Lung (tissue), 12 donors: ENCODE results near the gene KRAS. TPM values are rescaled to one million over a fixed set of nuclear protein-coding genes. Genes with fewer than 3 reads are reported as not detected.

Experiments
- ATAC-seq: fragments of 200-7000 bp; cut with Tn5 transposase; one replicate; pipeline ENCODE4 v1.9.1; 2020; ENCODE audit warnings: moderate number of reproducible peaks; ENCODE audit not compliant: insufficient read depth, low FRiP score
- DNase-seq, 3 donors: peaks; one replicate each; pipeline ENCODE4 v3.0.0-alpha.2; 2013 to 2017
- H3K27ac ChIP-seq, 2 donors: one replicate each; pipeline ENCODE4 v1.5.1; 2013; ENCODE audit warnings: mild to moderate bottlenecking in 2 of 2, moderate library complexity in 2 of 2, control low read depth in 1 of 2, inconsistent platforms in 1 of 2, low read depth in 1 of 2, low read length in 1 of 2
- H3K27me3 ChIP-seq, 3 donors: one replicate each; pipeline ENCODE4 v1.5.1; 2013; ENCODE audit warnings: low read length in 2 of 3; ENCODE audit not compliant: control insufficient read depth in 3 of 3, insufficient read depth in 3 of 3
- H3K36me3 ChIP-seq, 4 donors: one replicate each; pipeline ENCODE4 v1.5.1; 2013; ENCODE audit warnings: low read length in 4 of 4, mild to moderate bottlenecking in 1 of 4, moderate library complexity in 1 of 4; ENCODE audit not compliant: control insufficient read depth in 4 of 4, insufficient read depth in 4 of 4
- H3K4me1 ChIP-seq, 5 donors: one replicate each; pipeline ENCODE4 v1.5.1; 2013; ENCODE audit warnings: low read length in 5 of 5, mild to moderate bottlenecking in 2 of 5, moderate library complexity in 1 of 5; ENCODE audit not compliant: control insufficient read depth in 5 of 5, insufficient read depth in 5 of 5
- H3K4me3 ChIP-seq: one replicate; pipeline ENCODE4 v1.5.1; 2013; ENCODE audit warnings: mild to moderate bottlenecking, control low read depth, moderate library complexity
- H3K9ac ChIP-seq, 2 donors: one replicate each; pipeline ENCODE4 v1.5.1; 2013; ENCODE audit warnings: low read length in 2 of 2, control low read depth in 1 of 2; ENCODE audit not compliant: insufficient read depth in 1 of 2
- H3K9me3 ChIP-seq, 4 donors: one replicate each; pipeline ENCODE4 v1.5.1; 2013; ENCODE audit warnings: low read length in 3 of 4, mild to moderate bottlenecking in 1 of 4, moderate library complexity in 1 of 4; ENCODE audit not compliant: control insufficient read depth in 4 of 4, insufficient read depth in 3 of 4
- WGBS, 2 donors: extraction: QIAGEN DNeasy Blood & Tissue Kit; methylation state at CpG; one replicate each; pipeline ENCODE4 v1.1.7; 2013; 5-methylcytosine and 5-hydroxymethylcytosine counted together
- polyA plus RNA-seq, 2 donors: library from polyadenylated mRNA; stranded (reverse); fragments of 200-250 nt; gene quantifications; one replicate each; pipeline ENCODE4 v1.2.1, GENCODE V29; 2013
- total RNA-seq, 2 donors: library from RNA; depleted of rRNA in 1 of 2; stranded (reverse); fragments of >200 nt in 1 of 2; gene quantifications; one replicate each; pipeline ENCODE4 v1.2.1, GENCODE V29; 2014 to 2021
- TF ChIP-seq, protein P1 (sequence below): IDR thresholded peaks from 2 replicates; pipeline ENCODE4 v1.5.1; 2012; ENCODE audit warnings: mild to moderate bottlenecking; ENCODE audit errors: control extremely low read depth, extremely low read depth
- donor health status: control.
- donor health status: control.
- donor health status: Bipolar disorder and iron deficiency.
- donor health status: healthy.
- donor health status: DM: yes; HTN: yes; CAD: no.

Gene KRAS
- total and polyA plus RNA-seq, 4 donors: 9.8 to 30.4 (median 18.2) TPM

DNA sequence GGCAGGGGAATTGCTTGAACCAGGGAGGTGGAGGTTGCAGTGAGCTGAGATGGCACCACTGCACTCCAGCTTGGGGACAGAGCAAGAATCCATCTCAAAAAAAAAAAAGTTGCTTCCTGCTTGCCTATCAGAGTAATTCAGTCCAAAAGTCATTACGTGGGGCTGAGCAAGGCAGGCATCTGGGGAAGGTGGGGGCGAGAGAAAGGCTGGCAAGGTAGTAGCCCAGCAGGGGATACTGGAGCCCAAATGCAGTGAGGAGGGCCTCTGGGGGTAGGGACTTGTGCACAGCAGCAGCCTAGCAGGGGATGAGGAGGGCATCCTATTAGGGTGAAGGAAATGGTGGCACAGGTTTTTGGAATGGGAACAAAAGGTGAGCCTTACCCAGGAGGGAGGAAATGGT, 48.6 kb downstream of the KRAS start:
- H3K27me3 ChIP-seq: no peaks in the 10 kb centered on the region
- H3K4me1 ChIP-seq: peaks cover 0 to 4% (median 0%) of the 10 kb centered on the region in 5 donors
- no peak overlapping the region for H3K4me3 ChIP-seq
- ATAC-seq: no peak
- no peaks in the 10 kb centered on the region for H3K9me3 ChIP-seq
- H3K9ac ChIP-seq: no peak overlapping the region
- no peak for DNase-seq
- WGBS, 2 donors: 89 to 95% methylated on average over 2 of the region's 2 CpGs
- TF ChIP-seq, protein P1, sequence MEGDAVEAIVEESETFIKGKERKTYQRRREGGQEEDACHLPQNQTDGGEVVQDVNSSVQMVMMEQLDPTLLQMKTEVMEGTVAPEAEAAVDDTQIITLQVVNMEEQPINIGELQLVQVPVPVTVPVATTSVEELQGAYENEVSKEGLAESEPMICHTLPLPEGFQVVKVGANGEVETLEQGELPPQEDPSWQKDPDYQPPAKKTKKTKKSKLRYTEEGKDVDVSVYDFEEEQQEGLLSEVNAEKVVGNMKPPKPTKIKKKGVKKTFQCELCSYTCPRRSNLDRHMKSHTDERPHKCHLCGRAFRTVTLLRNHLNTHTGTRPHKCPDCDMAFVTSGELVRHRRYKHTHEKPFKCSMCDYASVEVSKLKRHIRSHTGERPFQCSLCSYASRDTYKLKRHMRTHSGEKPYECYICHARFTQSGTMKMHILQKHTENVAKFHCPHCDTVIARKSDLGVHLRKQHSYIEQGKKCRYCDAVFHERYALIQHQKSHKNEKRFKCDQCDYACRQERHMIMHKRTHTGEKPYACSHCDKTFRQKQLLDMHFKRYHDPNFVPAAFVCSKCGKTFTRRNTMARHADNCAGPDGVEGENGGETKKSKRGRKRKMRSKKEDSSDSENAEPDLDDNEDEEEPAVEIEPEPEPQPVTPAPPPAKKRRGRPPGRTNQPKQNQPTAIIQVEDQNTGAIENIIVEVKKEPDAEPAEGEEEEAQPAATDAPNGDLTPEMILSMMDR: no peak
- H3K36me3 ChIP-seq: peaks cover 0 to 5% (median 2%) of the 10 kb centered on the region in 4 donors
- H3K27ac ChIP-seq: no peak overlapping the region

DNA sequence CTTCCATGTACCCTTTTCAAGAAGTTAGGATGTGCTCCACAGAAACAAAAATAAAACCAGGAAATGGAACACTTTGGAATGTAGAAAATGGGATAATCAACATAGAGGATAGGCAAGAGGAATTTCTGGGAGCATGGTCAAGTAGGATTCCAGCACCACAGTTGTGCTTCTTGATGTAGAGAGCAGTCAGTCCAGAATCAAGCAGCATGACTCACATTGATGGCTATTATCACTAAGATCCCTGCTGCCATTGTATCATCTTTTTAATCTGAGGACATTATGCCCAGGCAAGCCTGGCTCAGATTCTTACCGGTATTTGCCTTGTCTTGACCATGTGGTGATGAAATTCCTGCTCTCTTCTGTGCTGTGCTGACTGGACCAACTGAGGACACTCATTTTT, 50.0 kb downstream of the KRAS start:
- TF ChIP-seq, protein P1: no peak

DNA sequence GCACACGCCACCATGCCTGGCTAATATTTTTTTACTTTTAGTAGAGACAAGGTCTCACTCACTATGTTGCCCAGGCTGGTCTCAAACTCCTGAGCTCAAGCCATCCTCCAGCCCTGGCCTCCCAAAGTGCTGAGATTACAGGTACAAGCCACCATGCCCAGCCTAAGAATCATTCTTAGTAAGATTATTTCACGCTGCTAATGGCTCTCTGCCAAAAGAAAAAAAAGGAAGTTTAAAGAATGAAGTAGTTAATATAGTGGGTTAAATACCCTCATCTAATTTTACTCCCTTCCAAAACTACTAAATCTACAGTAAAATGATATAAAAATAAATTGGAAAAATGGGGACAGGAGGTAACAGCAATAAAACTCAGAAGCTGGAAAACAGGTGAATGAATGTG, 53.1 kb downstream of the KRAS start:
- ATAC-seq (no peak), DNase-seq (no peak)
- Histone ChIP-seq H3K9me3 (no peaks in the 10 kb centered on the region), H3K4me3 (no peak overlapping the region), H3K27me3 (no peaks in the 10 kb centered on the region), H3K9ac (no peak overlapping the region), H3K36me3 (peaks cover 0 to 2% (median 2%) of the 10 kb centered on the region in 4 donors), H3K4me1 (peaks cover 0 to 15% (median 4%) of the 10 kb centered on the region in 5 donors), H3K27ac (no peak overlapping the region)
- TF ChIP-seq, protein P1: no peak
- WGBS, 2 donors: 49 to 57% methylated on average over 2 of the region's 2 CpGs

More for the DNA sequence above, 50.0 kb downstream of the KRAS start:
- DNase-seq (no peak), ATAC-seq (no peak)
- H3K4me1 ChIP-seq: peaks cover 0 to 7% (median 4%) of the 10 kb centered on the region in 5 donors
- H3K27ac ChIP-seq: no peak overlapping the region
- 92 to 97% methylated on average over 1 of the region's 1 CpG for WGBS, 2 donors
- no peaks in the 10 kb centered on the region for H3K9me3 ChIP-seq
- peaks cover 0 to 2% (median 2%) of the 10 kb centered on the region in 4 donors for H3K36me3 ChIP-seq
- H3K9ac ChIP-seq: no peak overlapping the region
- H3K27me3 ChIP-seq: no peaks in the 10 kb centered on the region
- no peak overlapping the region for H3K4me3 ChIP-seq
